NCI-H526 treated with DMSO at 0.1 percent for 48 hours (cell line): ENCODE measurements around the gene ALG10B.
"Not testable (repeated sequence)": the region's sequence is repeated elsewhere in the genome, so short reads cannot be mapped to it uniquely, and the experiment has no call there.

Source experiments
- DNase-seq: peaks from one replicate; lab custom pipeline; 2025; lab: John Stamatoyannopoulos, UW

The ALG10B gene, protein sequence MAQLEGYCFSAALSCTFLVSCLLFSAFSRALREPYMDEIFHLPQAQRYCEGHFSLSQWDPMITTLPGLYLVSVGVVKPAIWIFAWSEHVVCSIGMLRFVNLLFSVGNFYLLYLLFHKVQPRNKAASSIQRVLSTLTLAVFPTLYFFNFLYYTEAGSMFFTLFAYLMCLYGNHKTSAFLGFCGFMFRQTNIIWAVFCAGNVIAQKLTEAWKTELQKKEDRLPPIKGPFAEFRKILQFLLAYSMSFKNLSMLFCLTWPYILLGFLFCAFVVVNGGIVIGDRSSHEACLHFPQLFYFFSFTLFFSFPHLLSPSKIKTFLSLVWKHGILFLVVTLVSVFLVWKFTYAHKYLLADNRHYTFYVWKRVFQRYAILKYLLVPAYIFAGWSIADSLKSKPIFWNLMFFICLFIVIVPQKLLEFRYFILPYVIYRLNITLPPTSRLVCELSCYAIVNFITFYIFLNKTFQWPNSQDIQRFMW

DNA sequence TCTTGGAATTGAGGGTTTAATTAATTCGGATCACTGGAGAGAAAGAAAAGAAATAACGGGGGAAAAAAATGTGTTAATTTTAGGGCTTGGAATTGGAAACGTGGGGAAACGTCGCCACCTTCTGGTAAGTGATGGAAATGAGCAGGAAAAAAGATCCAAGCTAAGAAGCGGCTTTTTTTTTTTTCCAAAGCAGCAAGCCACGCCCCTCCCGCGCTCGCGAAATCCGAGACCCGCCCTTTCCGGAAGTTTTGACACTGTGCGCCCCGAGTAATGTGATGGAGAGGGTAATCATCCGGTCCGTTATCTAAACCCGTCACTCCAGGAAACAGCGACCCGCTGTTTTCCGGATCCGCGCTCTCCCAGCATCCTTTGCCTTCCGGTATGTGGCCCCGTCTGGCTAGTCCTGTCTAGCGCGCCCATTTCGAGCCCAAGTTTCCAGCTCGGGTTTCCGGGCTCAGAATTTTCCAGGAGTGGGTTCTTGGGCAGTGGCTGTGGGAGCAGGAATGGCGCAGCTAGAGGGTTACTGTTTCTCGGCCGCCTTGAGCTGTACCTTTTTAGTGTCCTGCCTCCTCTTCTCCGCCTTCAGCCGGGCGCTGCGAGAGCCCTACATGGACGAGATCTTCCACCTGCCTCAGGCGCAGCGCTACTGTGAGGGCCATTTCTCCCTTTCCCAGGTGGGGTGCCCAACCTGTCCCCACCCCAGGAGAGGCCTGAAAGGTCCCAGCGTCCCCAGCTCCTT lies at the start of gene ALG10B:
TSS of gene ALG10B (plus strand) at position 384 of the 739 bp plus-strand sequence. CDS start at position 504, 120 bp downstream.
- DNase-seq = peak; percentile 86

DNA sequence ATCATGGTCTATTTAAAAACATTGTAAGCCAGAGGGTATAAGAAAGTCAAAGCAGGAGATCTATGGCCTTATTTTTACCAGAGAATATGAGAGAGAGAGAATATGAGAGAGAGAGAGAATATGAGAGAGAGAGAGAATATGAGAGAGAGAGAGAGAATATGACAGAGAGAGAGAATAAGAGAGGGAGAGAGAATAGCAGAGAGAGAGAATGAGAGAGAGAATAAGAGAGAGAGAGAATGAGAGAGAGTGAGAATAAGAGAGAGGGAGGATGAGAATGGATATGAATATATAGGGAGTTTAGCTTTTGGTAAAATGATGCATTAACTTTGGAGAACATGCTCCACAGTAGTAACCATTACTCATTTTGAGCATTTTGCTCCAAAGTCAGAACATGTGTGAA lies 48.0 kb upstream of the ALG10B start:
- DNase-seq = no peak

DNA sequence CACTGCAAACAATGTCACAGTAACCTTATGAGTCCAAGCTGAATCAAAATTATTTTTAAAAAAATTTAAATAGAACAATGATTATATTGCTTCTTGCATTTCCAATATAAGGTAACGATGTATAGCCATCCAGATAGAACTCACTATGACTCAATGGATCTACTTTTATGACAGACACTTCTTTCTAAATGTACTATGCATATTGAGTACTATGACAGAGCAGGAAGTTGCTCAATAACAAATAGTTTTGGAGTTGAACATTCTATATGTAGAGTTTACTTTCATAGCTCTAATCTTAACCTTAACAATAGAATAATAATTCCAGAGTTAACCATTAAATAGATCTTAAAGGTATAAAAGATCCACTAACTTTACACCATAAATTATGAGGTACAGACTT lies 46.7 kb upstream of the ALG10B start:
- DNase-seq = no peak

DNA sequence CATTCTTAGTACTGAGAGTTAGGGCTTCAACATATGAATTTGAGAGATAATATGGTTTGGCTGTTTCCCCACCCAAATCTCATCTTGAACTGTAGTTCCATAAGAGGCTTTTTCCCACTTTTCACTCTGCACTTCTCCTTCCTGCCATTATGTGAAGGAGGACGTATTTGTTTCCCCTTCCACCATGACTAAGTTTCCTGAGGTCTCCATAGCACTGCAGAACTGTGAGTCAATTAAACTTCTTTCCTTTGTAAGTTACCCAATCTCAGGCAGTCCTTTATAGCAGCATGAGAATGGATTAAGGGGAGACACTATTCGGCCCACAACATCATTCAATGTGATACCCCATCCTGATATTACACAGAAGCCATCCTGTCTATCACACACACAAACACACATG lies 36.8 kb upstream of the ALG10B start:
- no peak for DNase-seq

DNA sequence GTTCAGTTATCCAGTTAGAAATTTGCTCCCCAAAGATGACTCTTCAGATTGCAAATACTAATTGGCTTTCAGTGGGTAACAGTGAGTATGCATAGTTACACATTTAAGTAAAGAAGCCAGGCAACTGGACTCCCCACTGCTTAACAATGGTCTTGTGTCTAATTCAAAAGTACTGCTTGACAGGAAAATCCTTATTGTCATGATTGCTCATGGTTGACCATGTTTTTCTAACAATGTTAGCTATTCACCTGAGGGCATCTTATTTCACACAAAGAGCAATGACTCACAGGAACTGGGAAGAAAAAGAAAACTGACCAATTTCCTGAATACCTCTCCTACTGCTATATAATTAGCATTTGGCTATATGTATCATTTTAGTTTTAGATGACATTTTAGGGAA lies 33.7 kb upstream of the ALG10B start:
- DNase-seq = no peak

DNA sequence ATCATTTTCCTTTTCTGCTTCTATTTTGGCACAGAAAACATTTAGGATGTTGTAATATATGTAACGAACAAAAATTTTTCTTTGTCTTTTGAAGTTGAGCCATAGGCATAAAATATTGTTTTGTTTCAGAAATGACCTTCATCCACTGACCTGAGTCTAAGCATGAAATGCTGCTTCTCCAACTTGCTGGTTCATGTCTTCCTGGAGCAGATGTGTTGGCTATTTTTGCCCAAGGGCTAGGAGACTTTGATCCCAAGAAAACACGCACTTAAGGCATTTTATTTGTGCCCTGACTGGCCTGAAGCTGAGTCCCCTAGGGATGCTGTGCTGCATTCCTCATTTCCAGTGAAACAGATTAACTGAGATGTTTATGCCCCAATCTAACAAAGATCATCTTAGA lies 27.2 kb upstream of the ALG10B start:
- DNase-seq = no peak

DNA sequence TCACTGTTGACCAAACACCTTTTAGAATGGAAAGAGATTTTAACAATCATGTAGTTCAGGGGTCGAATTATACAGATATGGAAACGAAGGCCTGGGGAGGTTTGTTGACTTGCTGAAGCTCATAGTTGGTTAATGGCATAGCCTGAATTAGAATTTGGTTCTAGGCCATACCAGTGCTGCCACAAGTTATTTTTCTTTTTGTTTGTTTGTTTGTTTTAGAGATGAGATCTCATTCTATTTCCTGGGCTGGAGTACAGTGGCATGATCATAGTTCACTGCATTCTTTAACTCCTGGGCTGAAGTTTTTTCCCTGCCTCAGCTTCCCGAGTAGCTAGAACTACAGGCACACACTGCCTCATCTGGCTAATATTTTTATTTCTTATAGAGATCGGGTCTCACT lies 25.4 kb upstream of the ALG10B start:
- DNase-seq = no peak

DNA sequence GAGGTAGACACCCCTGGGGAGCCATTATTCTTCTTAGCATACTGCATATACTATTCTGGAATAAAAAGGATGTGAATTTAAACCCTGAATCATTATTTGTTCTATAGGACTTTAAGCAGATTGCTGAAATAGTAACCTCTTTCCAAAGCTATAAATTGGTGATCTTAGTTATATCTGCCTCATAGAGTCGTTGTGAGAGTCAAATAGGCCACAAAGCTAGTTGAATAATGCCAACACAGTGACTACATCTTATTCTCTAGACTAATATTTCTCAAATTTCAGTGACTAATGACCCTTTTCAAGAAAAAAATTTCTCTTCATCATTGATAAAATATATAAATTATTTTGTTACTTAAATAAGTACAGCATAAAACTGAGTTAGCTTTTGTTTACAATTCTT lies 13.6 kb upstream of the ALG10B start:
- DNase-seq = not testable (repeated sequence)

DNA sequence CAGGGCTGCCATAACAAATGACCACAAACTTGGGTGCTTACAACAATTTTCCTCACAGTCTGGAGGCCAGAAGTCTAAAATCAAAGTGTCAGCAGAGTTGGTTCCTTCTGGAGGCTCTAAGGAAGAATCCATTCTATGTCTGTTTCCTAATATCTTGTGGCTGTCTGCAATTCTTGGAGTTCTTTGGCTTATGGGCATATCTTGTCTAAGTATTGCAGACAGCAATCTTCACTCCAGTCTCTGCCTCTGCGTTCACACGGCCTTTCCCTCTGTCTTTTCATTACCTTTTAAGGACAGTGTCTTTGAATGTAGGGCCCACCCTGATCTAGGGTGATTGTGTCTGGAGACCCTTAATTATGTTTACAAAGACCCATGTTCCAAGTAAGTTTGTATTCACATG lies 5.4 kb downstream of the ALG10B start:
- not testable (repeated sequence) for DNase-seq

DNA sequence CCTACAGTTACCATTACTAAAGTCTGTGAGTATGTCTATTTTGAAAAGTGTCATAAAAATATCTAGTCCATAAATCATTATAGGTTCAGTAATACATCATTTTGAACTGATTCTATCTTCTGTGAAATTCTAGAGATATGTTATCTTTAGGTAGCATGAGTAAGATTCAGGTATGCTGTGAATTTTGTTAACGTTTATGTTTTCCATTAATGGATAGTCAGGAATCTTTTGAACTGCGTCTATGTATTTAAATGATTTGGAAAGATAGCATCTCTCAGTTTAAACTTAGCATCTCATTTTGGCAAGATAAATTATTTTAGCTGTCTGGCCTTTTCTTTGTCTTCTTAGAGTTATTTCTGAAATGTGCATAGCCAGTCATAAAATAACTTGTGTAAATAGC lies 8.3 kb downstream of the ALG10B start:
- DNase-seq = no peak

DNA sequence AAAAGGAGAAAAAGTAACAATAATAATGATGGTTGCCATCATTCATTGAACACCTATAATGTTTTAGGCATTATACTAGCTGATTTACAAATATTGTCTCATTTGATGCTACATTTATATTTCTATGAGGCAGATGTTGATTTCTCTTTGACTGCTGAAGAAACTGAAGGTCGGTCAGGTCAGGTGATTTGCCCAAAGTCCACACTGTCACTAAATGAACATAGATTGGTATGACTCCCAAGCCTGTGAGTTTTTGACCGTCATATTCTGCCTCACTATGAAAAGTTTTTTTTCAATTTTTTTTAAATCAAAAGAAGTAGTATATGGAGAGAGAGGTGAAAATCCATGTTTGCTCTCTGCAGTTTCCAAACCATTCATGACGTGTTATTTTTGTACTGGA lies 10.8 kb downstream of the ALG10B start:
- no peak for DNase-seq

DNA sequence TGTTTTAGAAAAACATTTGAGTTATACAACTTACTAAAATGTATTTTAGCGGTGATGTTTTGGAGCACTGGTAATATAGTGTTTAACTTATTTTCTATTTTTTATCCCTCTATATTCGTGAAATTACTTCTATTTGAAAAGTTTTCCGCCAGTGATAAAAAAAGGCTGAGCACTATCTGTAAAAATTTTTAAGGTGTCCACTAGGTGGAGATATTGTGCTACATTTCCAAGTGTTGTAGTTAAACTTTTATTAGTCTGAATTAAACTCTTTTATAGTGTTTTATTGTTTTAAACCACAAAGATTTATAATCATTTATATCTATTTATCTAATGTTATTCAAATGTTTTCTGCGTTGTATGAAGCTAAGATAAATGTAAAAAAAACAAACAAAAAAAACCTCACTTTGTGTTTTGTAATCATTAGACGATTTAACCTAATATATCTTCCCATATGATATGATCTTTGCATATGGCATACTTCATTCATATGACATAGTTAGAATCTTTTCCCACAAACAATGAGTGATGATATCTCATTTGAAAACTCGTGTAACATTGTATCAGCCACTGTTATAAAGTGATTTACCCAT lies 11.8 kb downstream of the ALG10B start:
- no peak for DNase-seq

DNA sequence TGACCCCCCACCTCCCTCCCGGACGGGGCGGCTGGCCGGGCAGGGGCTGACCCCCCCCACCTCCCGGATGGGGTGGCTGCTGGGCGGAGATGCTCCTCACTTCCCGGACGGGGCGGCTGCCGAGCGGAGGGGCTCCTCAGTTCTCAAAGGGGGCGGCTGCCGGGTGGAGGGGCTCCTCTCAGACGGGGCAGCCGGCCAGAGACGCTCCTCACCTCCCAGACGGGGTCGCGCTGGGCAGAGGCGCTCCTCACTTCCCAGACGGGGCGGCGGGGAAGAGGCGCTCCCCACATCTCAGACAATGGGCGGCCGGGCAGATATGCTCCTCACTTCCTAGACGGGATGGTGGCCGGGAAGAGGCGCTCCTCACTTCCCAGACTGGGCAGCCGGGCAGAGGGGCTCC lies 13.8 kb downstream of the ALG10B start:
- not testable (repeated sequence) for DNase-seq

DNA sequence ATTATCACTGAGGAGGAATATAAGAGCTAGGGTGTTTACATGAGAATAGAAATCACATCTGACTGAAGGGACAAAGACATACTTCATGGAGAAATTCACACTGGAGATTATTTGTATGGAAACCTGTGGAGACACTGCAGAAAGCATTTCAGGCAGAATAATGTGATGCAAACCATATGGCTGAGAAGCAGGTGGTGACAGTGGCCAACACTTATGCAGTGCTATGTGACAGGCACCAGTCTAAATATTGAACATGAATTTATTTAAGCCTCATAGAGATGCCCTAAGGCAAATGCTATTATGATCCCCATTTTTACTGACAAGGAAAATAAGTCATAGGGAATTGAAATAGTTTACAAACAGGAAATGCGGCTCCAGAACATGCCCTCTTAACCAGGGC lies 16.2 kb downstream of the ALG10B start:
- no peak for DNase-seq

DNA sequence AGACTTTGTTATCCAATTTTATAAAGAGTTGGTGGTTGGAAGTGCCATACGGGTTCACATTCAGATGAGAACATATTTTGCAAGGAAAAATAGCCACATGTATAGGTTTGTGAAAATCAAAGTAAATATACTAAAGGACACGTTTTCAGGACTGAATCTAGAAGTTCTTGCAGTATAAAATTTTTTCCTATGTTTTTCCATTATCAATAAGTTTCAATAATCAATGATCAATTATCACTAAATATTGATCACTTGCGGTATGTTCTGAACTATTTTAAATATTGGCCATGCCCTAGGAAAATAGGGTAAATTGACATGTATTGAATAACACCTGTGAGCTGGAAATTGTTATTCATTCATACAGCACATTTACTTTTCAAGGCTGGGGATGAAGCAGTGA lies 25.9 kb downstream of the ALG10B start:
- no peak for DNase-seq

DNA sequence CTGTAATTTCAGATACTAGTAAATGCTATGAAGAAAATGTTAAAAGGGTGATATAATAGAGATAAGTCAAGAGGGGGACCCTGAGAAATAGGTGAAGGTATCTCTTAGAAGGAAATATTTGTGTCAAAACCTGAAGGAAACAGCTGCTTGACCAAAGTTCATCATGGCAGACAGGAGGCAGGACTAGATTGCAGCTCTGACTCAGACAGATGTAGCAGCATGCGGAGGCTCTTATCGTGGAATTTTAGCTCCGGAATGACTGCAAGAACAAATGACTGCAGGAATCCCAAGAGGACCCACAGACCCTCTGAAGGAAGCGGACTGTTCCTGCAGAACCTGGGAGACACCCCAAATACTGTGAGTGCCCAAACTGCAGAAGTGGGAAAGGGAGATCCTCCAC lies 26.7 kb downstream of the ALG10B start:
- not testable (repeated sequence) for DNase-seq

DNA sequence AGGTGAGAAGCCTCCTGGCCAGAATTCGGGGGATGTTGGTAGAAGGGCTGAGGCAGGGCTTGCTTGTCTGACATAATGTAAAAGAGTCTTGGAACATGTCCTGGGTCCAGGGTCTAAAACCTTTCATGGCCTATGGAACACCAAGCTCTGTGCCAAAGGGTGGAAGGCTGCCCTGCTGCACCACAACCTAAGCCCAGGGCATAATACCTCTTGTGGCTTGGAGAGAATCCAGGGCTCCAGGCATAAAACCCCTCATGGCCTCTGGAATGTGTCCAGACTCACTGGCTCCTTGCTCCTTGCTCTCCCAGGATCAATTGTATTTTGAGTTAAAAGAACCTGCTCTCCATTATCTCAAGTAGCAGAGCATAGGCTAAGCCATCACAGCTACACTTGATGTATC lies 27.3 kb downstream of the ALG10B start:
- not testable (repeated sequence) for DNase-seq

DNA sequence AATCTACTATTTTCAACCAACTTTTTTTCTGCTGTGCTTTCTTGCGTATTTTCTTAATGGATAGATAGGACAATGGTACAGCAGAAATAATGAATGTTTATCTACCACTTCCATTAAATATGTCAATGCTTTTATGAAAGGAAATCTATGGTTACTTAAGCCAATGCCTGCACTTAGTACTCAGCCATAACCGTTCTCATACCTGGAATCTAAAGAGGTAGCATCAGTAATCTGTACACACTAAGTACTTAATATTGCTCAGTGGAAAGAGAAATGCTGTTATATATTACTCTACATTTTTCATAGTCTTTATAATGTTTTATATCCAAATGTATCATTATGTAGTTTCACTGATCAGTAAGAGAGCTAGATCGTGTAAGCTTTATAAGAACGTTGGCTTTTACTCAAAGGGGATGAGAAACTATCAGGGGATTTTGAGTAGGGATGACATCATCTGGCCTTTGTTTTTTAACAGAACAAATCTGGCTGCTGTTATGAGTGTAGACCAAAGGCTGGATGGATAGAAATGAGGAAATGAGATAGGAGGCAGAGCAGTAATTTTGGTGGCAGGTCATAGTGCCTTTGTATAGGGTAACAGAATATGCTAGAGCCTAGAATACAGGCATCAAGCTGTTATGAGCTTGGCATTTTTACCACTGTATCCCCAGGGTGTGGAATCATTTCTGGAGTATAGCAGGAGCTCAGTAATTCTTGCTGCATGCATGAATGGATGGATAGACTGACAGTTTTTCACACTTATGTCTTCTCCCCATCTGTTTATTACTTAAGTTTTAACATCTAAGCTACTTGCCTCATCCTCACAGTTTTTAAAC lies 34.0 kb downstream of the ALG10B start:
- DNase-seq = no peak

DNA sequence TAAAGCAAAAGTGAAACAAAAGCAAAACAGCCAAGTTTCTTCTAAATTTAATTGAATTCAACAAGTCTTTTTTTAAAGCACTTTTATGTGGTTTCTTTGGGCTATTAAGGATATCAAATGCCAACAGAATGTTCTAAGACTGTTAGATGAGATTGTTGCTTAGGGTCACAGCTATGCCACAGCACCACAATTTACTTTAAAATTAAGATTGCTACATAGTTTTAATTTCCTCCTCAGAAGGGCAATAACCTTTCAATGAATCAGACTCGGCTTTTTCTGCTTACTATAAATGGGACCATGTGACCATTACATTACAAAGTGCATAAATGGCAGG lies 34.6 kb downstream of the ALG10B start:
- not testable (repeated sequence) for DNase-seq

DNA sequence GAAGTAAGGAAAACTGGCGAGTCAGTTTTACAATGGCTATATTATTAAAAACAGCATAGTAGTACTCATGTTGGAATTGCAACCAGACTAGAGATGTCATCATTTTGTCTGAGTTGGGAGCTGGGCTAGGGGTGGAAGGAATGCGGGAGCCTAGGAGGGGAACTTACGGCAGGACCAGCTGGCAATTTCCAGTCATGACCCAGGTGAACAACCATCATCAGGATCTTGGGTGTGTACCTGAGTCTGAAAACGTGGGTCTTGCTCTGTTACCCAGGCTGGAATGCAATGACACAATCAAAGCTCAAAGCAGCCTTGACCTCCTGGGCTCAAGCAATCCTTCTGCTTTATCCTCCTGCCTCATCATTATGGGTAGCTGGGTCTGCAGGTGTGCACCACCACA lies 50.9 kb downstream of the ALG10B start:
- DNase-seq = no peak

DNA sequence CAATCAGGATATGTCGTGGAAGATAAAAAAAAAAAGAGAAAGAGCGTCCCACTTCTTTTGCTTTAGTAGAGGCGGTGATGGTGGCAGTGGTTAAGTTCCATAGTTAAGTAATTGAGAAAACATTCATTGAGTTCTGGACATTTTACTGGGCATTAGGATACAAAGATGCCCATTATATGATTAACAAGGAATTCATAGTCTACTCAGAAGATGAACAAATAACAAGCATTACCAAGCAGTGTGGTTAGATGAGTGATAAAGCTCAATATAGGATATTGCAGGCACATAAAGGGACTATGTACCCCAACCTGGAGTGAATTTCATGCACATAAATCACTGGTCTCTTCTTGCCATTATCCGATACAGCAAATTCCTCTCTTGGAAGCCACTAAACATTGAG lies 53.7 kb downstream of the ALG10B start:
- no peak for DNase-seq

DNA sequence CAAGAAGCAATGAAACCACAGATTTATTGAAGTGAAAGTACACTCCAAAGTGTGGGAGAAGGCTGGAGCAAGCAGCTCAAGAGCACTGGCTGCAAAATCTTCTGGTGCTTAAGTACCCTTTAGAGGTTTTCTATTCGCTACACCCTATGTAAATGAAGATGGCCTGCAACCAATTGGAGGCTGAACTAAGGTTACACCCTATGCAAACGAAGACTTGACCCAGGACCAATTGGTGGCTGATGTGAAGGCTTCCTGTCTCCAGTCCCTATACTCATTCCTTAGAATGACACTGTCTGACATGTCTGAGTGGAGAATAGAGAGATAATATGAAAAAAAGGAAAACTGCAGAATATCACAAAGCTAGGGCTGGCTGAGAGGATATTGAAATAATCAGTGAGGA lies 57.2 kb downstream of the ALG10B start:
- DNase-seq = no peak
